ENCODE measurements around the gene STARD9.

The STARD9 gene

DNA sequence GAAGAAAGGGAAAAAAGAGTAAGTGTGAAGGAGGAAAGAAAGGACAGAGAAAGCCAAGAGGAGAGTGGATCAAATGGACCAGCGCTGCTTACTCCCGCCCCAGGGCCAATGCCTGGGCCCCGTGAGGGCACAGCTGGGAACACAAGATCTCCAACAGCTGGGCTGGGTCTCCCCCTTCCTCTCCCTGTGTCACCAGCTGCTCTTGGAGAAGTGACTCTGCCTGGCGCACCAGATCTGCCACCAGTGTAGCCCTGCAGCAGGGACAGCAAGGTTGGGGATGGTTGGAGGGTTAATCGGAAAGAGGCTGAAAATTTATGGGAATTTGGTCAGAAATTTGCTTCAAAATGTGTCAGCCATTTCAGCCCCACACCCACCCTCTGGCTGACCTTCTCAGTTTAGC lies 153.2 kb downstream of the STARD9 start:
- H3K4me3 ChIP-seq (ENCODE audit: low read depth, low read length), result no peak overlapping the region
- in situ Hi-C loops (cut with HindIII; ENCODE audit: low sequenced_read_pairs), result no loop called here
- no peak for TF ChIP-seq CTCF (IDR thresholded peaks at IDR 0.05; ENCODE audit: low read depth, low read length, missing control alignments)
- no peak for DNase-seq (ENCODE audit: low read depth)

DNA sequence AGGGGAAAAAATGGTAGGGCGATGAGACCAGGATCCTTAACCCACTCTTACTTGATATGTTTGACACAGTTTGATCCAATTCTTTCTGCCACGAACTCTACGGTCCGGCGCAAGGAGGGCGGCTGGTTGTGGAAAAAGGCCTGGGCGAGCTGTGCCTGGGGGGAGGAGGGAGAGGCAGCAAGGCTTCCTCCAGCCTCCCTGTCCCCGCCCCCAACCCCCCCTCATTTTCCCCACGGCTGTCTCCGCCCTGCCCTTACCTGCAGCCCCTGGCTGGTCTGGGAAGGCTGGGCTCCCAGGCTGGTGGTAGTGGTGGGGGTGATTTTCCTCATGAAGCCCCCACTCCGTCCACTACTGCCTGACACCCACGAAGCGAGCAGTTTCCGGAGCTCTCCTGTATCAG lies 153.6 kb downstream of the STARD9 start:
- no peak for TF ChIP-seq CTCF (IDR thresholded peaks at IDR 0.05; ENCODE audit: low read depth, low read length, missing control alignments)
- DNase-seq (ENCODE audit: low read depth), result no peak
- in situ Hi-C loops (cut with HindIII; ENCODE audit: low sequenced_read_pairs), result no loop called here

DNA sequence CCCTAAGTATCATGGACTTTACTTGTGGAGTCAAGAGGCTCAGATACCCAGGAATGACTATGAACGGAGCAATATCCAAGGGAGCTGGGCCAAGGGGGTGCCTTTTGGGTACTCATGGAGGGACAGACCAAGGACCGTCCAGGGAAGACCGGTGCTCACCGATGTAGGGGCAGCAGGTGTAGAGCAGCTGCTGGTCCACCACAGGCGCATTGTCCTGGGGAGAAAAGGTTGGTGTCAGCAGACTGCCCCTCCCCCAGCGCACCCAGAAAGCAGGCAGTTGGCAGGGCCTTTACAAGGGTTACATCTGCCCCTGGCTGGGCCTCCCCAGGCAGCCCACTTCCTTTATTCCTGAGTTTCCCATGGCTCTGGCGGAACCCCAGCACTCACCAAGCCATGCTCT lies 154.0 kb downstream of the STARD9 start:
- no peak for DNase-seq (ENCODE audit: low read depth)
- in situ Hi-C loops (cut with HindIII; ENCODE audit: low sequenced_read_pairs), result no loop called here
- no peak for TF ChIP-seq CTCF (IDR thresholded peaks at IDR 0.05; ENCODE audit: low read depth, low read length, missing control alignments)
- H3K4me3 ChIP-seq (ENCODE audit: low read depth, low read length), result no peak overlapping the region

More for the DNA sequence above, 153.6 kb downstream of the STARD9 start:
- H3K4me3 ChIP-seq (ENCODE audit: low read depth, low read length), result no peak overlapping the region

GRCh38 chr15:42730135-42730534 lies 154.7 kb downstream of the STARD9 start:
- H3K4me3 ChIP-seq (ENCODE audit: low read depth, low read length), result no peak overlapping the region
- DNase-seq (ENCODE audit: low read depth), result no peak
- in situ Hi-C loops (cut with HindIII; ENCODE audit: low sequenced_read_pairs), result no loop called here
- no peak for TF ChIP-seq CTCF (IDR thresholded peaks at IDR 0.05; ENCODE audit: low read depth, low read length, missing control alignments)

DNA sequence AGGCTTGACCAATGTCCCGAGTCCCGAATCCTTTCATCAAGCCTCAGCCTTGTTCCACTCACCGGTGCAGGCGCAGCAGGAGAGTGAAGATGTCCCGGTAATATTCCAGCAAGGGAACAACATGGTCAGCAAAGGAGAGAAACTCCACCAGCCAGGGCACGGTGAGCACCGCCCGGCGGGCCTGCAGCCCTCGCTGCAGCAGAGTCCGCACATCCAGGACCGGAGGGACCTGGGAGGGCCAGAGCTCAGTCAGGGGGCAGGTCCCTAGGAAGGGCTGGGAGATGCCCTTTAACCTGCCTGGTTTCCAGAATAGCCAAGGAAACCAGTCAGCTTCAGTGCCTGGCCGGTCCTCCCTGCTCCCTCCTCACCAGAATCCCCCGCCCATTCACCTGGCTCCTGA lies 155.1 kb downstream of the STARD9 start:
- in situ Hi-C loops (cut with HindIII; ENCODE audit: low sequenced_read_pairs), result no loop called here
- TF ChIP-seq CTCF (IDR thresholded peaks at IDR 0.05; ENCODE audit: low read depth, low read length, missing control alignments), result no peak
- H3K4me3 ChIP-seq (ENCODE audit: low read depth, low read length), result no peak overlapping the region
- DNase-seq (ENCODE audit: low read depth), result no peak

DNA sequence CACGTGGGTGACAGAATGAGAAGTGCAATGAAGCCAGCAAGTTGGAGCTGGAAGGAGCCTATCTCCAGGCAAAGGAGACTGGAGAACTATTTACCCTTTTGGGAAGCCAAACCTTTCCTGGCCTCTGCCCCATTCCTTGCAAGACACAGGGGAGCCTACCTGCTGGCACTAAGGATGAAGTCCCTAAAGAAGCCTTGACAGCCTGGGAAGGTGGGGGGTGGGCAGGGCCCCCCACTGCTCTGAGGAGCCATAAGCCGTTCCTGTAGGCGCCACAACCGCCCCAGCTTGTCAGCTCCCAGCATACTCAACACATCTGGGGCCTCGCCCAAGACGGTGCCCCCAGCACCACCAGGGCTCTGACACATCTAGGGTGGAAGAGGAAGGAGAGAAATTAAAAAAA lies 156.1 kb downstream of the STARD9 start:
- no peak overlapping the region for H3K4me3 ChIP-seq (ENCODE audit: low read depth, low read length)
- in situ Hi-C loops (cut with HindIII; ENCODE audit: low sequenced_read_pairs), result no loop called here
- TF ChIP-seq CTCF (IDR thresholded peaks at IDR 0.05; ENCODE audit: low read depth, low read length, missing control alignments), result no peak
- no peak for DNase-seq (ENCODE audit: low read depth)
